Subcutaneous adipose tissue (tissue), 4 donors: Measurements from ENCODE around the gene CD33. TPM values are rescaled to one million over a fixed set of nuclear protein-coding genes. Genes with fewer than 3 reads are reported as not detected.

Source experiments
- total RNA-seq, 4 donors: library from RNA; depleted of rRNA; stranded (reverse); fragments of >200 nt; gene quantifications; one replicate each; pipeline ENCODE4 v1.1.0, GENCODE V29; 2016
- TF ChIP-seq, protein P1 (sequence below): fragments of 450-650 bp; IDR thresholded peaks from one replicate; pipeline ENCODE4 v1.5.1; 2016; ENCODE audit warnings: low read depth, mild to moderate bottlenecking, control low read depth, antibody characterized with exemption, moderate library complexity

CD33 gene
- total RNA-seq, 4 donors from 2014 or later, result 4.7 to 32.1 (median 13.0) TPM

DNA sequence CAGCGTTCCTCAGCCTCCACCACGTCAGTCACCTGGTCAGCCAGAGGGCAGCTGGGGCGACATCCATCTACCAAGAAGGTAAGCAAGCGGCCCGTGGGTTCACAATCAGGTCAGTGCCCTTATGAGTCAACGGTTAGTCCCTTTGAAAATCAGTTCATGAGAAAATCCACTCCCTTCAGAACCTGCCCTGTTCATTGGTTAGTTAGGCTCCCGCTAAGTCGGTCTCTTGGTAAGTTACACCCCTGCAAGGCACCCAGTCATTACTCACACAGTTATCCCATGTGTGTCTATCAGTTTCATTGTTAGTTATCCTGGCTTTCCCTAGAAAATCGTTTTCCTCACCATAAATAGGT is 26.6 kb downstream of the CD33 start:
- TF ChIP-seq, protein P1, sequence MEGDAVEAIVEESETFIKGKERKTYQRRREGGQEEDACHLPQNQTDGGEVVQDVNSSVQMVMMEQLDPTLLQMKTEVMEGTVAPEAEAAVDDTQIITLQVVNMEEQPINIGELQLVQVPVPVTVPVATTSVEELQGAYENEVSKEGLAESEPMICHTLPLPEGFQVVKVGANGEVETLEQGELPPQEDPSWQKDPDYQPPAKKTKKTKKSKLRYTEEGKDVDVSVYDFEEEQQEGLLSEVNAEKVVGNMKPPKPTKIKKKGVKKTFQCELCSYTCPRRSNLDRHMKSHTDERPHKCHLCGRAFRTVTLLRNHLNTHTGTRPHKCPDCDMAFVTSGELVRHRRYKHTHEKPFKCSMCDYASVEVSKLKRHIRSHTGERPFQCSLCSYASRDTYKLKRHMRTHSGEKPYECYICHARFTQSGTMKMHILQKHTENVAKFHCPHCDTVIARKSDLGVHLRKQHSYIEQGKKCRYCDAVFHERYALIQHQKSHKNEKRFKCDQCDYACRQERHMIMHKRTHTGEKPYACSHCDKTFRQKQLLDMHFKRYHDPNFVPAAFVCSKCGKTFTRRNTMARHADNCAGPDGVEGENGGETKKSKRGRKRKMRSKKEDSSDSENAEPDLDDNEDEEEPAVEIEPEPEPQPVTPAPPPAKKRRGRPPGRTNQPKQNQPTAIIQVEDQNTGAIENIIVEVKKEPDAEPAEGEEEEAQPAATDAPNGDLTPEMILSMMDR, result no peak

DNA sequence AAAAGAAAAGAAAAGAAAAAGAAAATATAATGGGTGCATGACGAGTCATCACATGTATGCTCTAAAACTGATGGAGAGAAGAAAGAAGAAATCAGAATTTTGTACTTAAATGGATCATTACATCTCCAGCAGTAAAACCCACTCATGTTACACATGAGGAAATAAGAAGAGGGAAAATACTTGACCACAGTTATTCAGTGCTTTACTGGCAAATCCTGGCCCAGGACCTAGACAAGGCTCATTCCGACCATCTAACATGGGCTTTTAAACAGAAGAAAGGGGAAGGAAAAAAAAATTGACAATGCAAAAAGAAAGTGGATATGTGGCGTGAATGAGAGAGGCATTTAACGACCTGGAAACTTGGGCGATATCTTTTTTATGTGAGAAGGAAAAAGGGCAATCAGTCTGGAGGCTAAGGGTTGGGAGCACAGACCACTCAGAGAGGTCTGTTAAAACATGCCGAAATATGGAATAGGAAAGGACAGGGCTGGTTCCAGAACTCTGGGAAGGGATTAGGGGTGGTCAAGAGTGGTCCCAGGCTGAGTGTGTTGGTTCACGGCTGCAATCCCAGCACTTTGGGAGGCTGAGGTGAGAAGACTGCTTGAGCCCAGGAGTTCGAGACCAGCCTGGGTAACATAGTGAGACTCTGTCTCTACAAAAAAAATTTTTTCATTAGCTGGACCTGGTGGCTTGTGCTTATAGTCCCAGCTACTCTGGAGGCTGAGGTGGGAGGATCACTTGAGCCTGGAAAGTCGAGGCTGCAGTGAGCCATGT is 27.6 kb downstream of the CD33 start:
- TF ChIP-seq, protein P1, result no peak

DNA sequence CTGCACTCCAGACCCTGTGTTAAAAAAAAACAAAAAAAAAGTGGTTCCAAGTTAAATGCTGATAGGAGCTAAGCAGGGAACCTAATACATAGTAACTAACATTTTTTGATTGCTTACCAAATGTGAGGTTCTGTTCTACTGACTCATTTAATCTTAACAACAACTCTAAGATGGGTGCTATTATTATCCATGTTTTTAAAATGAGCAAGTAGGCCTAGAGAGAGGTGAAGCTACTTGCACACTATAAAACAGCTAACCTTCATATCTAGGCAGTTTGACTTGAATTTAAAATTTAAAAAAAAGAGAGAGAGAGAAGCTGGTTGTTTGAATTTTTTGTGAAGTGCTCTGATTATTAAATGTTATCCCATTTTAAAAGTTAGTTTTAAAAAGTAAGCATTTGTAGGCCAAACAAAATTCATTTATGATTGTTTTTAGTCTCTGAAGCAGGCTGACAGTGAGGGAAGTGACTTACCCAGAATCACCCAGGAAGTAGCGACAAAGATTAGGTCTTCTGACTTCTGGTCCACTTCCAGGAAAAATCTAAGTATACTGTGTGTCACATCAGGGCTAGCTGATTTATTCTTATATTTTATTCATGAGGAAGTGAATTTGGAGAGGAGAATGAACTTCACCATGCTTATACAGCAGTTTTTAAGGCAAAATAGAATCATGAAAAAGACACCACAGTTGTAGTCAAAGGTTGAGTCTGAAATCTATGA is 28.4 kb downstream of the CD33 start:
- TF ChIP-seq, protein P1, result no peak

DNA sequence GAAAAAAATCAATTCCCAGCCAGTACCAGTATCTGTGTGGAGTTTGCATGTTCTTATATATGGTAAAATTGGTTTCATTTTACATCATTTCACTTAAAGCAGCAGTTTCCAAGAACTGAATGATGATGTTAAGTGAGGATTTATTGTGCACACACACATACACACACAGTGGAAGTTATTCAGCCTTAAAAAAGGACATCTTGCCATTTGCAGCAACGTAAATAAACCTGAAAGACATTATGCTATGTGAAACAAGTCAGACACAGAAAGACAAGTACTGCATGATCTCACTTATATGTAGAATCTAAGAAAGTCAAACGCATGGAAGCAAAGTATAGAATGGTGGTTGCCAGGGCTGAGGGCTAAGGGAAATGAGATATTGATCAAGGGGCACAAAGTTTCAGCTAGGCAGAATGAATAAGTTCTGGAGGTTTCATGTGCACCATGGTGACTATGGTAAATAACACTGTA is 31.3 kb downstream of the CD33 start:
- TF ChIP-seq, protein P1, result no peak

DNA sequence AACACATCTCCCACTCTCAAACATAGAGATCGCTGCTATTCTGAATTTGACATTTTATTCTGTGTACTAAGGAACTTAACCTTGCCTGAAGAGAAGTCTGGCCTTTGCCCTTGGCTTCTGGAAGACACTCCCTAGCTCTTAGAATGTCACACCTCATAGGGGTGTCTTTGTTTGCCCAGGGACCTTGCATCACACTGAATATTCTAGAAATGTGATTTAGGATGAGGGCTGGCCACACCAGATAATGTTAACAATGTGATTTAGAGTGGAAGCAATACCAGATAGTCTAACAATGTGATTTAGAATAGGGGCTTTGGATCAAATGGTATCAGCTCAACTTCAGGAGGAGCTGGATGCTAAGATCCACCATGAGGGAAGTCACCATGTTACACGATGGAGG is 32.6 kb downstream of the CD33 start:
- TF ChIP-seq, protein P1, result no peak

DNA sequence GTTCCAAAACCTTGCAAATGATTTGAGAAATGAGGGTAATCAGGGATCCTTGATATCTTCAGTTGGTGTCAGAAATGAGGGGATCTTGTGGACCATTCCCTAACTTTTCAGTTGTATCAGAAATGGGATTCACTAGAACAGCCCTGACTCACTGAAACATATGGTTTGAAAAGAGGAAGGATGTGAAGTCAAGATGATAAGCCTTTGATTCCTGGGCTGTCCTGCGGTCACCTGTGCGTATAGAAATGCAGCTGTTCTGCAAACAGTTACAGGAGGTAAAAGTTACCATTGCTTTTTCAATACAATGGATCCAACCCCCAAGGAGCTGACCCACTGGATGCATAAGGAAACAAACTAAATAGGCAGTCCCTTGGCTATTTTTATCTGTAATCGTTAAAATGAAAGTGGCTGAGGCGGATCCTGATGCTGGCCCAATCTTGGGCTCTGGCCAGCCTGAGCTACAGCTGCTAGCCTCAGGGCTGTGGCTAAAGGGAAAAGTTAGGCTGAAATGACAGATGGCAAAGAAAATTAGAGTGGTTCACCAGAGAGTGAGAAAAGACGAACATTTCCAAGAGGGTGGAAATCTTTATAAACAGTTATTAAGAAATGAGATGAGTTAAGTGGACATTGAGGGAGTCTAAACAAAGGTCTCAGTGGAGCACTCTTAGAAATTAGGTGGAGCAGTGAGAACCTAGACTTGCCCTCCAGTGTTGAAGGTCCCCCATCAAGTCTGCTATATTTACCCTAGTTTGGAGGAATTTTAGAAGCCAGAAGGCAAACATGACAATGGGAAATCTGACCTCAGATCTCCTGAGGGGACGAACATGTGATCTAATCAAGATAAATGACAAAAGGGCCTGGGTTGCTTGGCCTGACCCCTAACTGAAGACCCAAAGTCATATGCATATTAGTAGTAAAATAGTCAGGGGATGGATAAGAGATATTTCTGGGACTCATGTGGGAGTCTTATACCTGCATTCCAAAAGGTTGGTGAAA is 33.6 kb downstream of the CD33 start:
- TF ChIP-seq, protein P1, result no peak
